ENCODE data around the gene ACTN4.

The ACTN4 gene

GRCh38 chr19:38707512-38708114, 60.2 kb downstream of the ACTN4 start:
- no peak for TF ChIP-seq ZNF274 (IDR thresholded peaks at IDR 0.05; ENCODE audit: low read depth, low read length)
- H3K4me3 ChIP-seq (ENCODE audit: low read length): no peak overlapping the region

DNA sequence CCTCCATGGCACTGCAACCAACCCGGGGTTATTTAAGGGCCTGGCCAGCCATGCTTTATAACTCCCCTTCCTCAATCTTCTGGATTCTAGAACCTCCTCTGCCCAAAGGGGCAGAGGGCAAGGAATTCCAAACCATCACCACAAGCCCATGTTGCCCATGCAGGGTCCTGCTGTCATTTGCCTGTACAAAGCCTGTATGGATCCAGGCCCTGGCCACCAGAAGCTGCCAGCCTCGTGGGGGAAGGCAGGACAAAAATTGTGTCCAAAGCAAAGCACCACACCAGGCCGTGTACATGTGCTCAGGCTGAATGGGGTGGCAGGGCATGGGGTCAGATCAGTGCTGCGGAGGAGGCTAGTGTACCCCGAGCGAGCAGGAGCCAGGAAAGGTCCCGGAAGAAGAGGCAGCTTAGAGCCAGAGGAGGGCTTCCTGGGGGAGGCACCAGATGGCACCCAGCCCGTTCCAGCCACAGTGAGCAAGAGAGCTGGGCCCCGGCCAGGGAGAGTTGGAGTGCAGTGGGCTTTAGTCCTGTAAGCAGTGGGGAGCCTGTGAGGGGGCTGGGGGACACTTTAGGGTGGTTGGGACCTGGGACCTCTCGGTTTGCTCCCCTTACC, 61.1 kb downstream of the ACTN4 start:
- no peak overlapping the region for H3K4me3 ChIP-seq (ENCODE audit: low read length)
- TF ChIP-seq ZNF274 (IDR thresholded peaks at IDR 0.05; ENCODE audit: low read depth, low read length): no peak

DNA sequence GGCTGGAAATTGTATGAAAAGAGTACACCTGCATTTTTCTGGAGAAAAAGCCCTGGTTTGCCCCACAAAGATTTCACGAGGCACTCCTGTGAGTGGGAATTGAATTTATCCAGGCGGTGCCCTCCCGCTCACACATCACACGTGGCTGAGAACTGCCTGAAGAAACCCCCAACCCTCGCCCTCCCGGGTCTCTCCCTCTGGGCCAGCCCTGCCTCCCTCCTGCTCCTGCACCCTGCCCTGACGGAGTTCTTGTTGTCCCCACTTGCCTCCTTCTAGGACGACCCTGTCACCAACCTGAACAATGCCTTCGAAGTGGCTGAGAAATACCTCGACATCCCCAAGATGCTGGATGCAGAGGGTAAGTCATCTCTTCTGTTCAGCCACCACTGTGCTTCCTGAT, 61.7 kb downstream of the ACTN4 start:
- TF ChIP-seq ZNF274 (IDR thresholded peaks at IDR 0.05; ENCODE audit: low read depth, low read length): no peak
- no peak overlapping the region for H3K4me3 ChIP-seq (ENCODE audit: low read length)

GRCh38 chr19:38709671-38710415, 62.4 kb downstream of the ACTN4 start:
- H3K4me3 ChIP-seq (ENCODE audit: low read length): no peak overlapping the region
- TF ChIP-seq ZNF274 (IDR thresholded peaks at IDR 0.05; ENCODE audit: low read depth, low read length): no peak

DNA sequence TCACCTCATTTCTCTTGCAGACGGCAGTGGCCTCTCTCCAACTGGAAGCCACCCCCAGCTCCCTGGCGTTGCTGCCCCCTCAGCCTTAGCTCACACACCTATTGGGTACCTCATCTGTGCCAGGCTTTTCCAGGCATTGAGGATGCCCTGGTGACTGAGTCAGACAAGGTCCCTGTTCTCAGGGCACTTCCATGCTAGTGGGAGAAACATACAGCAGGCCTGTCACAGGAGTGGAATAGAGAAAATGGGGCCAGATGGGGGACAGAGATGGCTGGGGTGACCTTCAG, 62.9 kb downstream of the ACTN4 start:
- TF ChIP-seq ZNF274 (IDR thresholded peaks at IDR 0.05; ENCODE audit: low read depth, low read length): no peak
- no peak overlapping the region for H3K4me3 ChIP-seq (ENCODE audit: low read length)

- no peak overlapping the region for H3K4me3 ChIP-seq (ENCODE audit: low read length)
- no peak for TF ChIP-seq ZNF274 (IDR thresholded peaks at IDR 0.05; ENCODE audit: low read depth, low read length)
Measured at GRCh38 chr19:38710928-38711725, 63.7 kb downstream of the ACTN4 start.

- H3K4me3 ChIP-seq (ENCODE audit: low read length): no peak overlapping the region
- no peak for TF ChIP-seq ZNF274 (IDR thresholded peaks at IDR 0.05; ENCODE audit: low read depth, low read length)
Measured at GRCh38 chr19:38711726-38712153, 64.3 kb downstream of the ACTN4 start.

GRCh38 chr19:38712161-38712748, 64.8 kb downstream of the ACTN4 start:
- no peak for TF ChIP-seq ZNF274 (IDR thresholded peaks at IDR 0.05; ENCODE audit: low read depth, low read length)
- H3K4me3 ChIP-seq (ENCODE audit: low read length): no peak overlapping the region

DNA sequence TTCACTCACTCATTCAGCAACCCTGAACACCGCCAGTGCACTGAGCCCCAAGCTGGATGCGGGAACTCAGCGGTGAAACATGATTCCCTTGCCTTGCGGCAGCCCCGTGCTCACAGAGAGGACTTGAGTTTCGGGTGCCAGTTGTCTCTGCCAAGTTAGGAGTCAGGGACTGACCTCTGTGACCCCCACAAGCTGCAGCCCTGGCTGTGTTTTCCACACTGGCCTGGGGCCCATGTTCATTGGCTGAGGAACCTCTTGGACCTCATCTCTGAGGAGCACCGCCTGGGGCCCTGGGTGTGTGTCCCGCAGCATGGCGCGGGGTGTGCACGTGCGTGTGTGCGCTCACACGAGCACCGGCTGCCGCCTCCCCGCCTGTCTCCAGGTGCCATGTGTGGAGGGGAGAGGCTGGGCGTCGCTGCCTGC, 65.8 kb downstream of the ACTN4 start:
- H3K4me3 ChIP-seq (ENCODE audit: low read length): no peak overlapping the region
- no peak for TF ChIP-seq ZNF274 (IDR thresholded peaks at IDR 0.05; ENCODE audit: low read depth, low read length)

DNA sequence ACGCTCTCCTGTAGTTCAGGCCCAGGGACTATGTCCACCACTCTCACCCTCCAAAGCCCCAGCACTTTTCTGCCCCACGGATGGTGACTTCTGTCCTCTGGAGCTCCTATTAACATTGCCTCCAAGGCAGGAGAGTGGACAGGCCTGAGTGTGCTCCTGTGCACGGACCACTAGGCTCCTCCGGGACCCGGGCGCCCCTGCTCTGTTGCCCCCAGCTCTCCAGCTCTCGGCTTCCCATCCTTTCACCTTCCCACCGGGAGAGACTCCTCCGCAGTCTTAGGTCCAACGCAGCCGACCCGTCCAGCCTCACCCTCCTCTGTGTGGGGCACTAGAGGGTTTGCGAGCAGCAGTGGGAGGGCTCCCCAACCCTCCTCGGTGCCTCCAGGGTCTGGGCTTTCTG, 66.4 kb downstream of the ACTN4 start:
- TF ChIP-seq ZNF274 (IDR thresholded peaks at IDR 0.05; ENCODE audit: low read depth, low read length): no peak
- H3K4me3 ChIP-seq (ENCODE audit: low read length): no peak overlapping the region

- no peak for TF ChIP-seq ZNF274 (IDR thresholded peaks at IDR 0.05; ENCODE audit: low read depth, low read length)
- no peak overlapping the region for H3K4me3 ChIP-seq (ENCODE audit: low read length)
Measured at GRCh38 chr19:38714354-38714778, 66.9 kb downstream of the ACTN4 start.

GRCh38 chr19:38715555-38715954, 68.1 kb downstream of the ACTN4 start:
- TF ChIP-seq ZNF274 (IDR thresholded peaks at IDR 0.05; ENCODE audit: low read depth, low read length): no peak
- H3K4me3 ChIP-seq (ENCODE audit: low read length): no peak overlapping the region

GRCh38 chr19:38717051-38717450, 69.6 kb downstream of the ACTN4 start:
- TF ChIP-seq ZNF274 (IDR thresholded peaks at IDR 0.05; ENCODE audit: low read depth, low read length): no peak
- no peak overlapping the region for H3K4me3 ChIP-seq (ENCODE audit: low read length)

GRCh38 chr19:38717855-38718254, 70.4 kb downstream of the ACTN4 start:
- no peak overlapping the region for H3K4me3 ChIP-seq (ENCODE audit: low read length)
- TF ChIP-seq ZNF274 (IDR thresholded peaks at IDR 0.05; ENCODE audit: low read depth, low read length): no peak
